Keratinocyte (primary cell): ENCODE data around the gene ARFGEF3. TPM values are rescaled to one million over a fixed set of nuclear protein-coding genes. Genes with fewer than 3 reads are reported as not detected.

Source experiments
- DNase-seq: peaks from one replicate; pipeline ENCODE4 v3.0.0-alpha.2; 2011; ENCODE audit warnings: low read depth, missing footprints, low spot score
- FAIRE-seq: peaks from 2 replicates; lab custom pipeline; 2011; peaks lifted over from hg19 to GRCh38; lab: Jason Lieb, UNC
- H2AFZ ChIP-seq: 2 replicates; pipeline ENCODE4 v1.6.0; 2012; ENCODE audit warnings: low read length, control low read depth, inconsistent platforms; ENCODE audit not compliant: control insufficient read depth
- H3K27ac ChIP-seq: 2 replicates; pipeline ENCODE4 v1.5.1; 2011; ENCODE audit warnings: low read length; ENCODE audit not compliant: control insufficient read depth, insufficient read depth
- H3K27me3 ChIP-seq: 3 replicates; pipeline ENCODE4 v1.6.0; 2011; ENCODE audit warnings: low read length; ENCODE audit not compliant: control insufficient read depth, insufficient read depth; ENCODE audit errors: extremely low read depth
- H3K36me3 ChIP-seq, 2 experiments: 2 replicates in 1 of 2; 3 replicates in 1 of 2; pipeline ENCODE4 v1.5.1; 2011; ENCODE audit warnings: low read length in 2 of 2, mild to moderate bottlenecking in 1 of 2; ENCODE audit not compliant: control insufficient read depth in 2 of 2, insufficient read depth in 2 of 2; ENCODE audit errors: extremely low read depth in 1 of 2
- H3K4me1 ChIP-seq: 3 replicates; pipeline ENCODE4 v1.5.1; 2011; ENCODE audit warnings: low read length; ENCODE audit not compliant: control insufficient read depth, insufficient read depth; ENCODE audit errors: extremely low read depth
- H3K4me2 ChIP-seq: 3 replicates; pipeline ENCODE4 v1.6.0; 2011; ENCODE audit warnings: low read depth, low read length; ENCODE audit not compliant: control insufficient read depth, insufficient read depth; ENCODE audit errors: extremely low read depth
- H3K4me3 ChIP-seq, 3 experiments: fragments of 200-600 bp in 1 of 3; sonication (generic) in 1 of 3; 2 replicates in 2 of 3; 3 replicates in 1 of 3; pipeline ENCODE4 v1.5.1; 2011 to 2016; ENCODE audit warnings: low read length in 3 of 3, mild to moderate bottlenecking in 3 of 3, control low read depth in 2 of 3, inconsistent platforms in 1 of 3, low read depth in 1 of 3, mixed read lengths in 1 of 3, mixed run types in 1 of 3, moderate library complexity in 1 of 3; ENCODE audit not compliant: control insufficient read depth in 2 of 3, insufficient read depth in 2 of 3; ENCODE audit errors: extremely low read depth in 1 of 3
- H3K79me2 ChIP-seq: 2 replicates; pipeline ENCODE4 v1.6.0; 2012; ENCODE audit warnings: low read length; ENCODE audit not compliant: control insufficient read depth, insufficient read depth
- H3K9ac ChIP-seq: 3 replicates; pipeline ENCODE4 v1.6.0; 2011; ENCODE audit warnings: low read length; ENCODE audit not compliant: control insufficient read depth, insufficient read depth; ENCODE audit errors: extremely low read depth
- H3K9me1 ChIP-seq: 3 replicates; pipeline ENCODE4 v1.6.0; 2011; ENCODE audit warnings: low read length; ENCODE audit not compliant: control insufficient read depth, insufficient read depth; ENCODE audit errors: extremely low read depth
- H3K9me3 ChIP-seq: 2 replicates; pipeline ENCODE4 v1.5.1; 2012; ENCODE audit warnings: low read depth, low read length; ENCODE audit not compliant: control insufficient read depth
- H4K20me1 ChIP-seq: 3 replicates; pipeline ENCODE4 v1.6.0; 2011; ENCODE audit warnings: low read length; ENCODE audit not compliant: control insufficient read depth, insufficient read depth; ENCODE audit errors: extremely low read depth
- CTCF ChIP-seq, 3 experiments: IDR thresholded peaks in 1 of 3; conservative IDR thresholded peaks in 1 of 3; optimal IDR thresholded peaks in 1 of 3; 2 replicates in 2 of 3; 3 replicates in 1 of 3; pipeline versions ENCODE3 to v1.5.1; 2011; ENCODE audit warnings: low read length in 3 of 3, mild to moderate bottlenecking in 3 of 3, moderate library complexity in 2 of 3, control low read depth in 1 of 3, inconsistent platforms in 1 of 3; ENCODE audit not compliant: insufficient read depth in 2 of 3; ENCODE audit errors: extremely low read depth in 1 of 3
- EZH2 ChIP-seq: IDR thresholded peaks from one replicate; pipeline ENCODE4 v1.6.1; 2012; ENCODE audit warnings: inconsistent platforms, mild to moderate bottlenecking, low read length, moderate library complexity
- dilution Hi-C: fragments of 300-500 bp; cut with MboI; formaldehyde crosslinking; loops from one replicate; pipeline ENCODE4 v1.7.0; 2020; ENCODE audit warnings: low sequenced_read_pairs; ENCODE audit not compliant: extremely low pct_ligation_motif_present
- polyA plus RNA-seq, 5 experiments: library from polyadenylated mRNA; depleted of rRNA in 3 of 5; stranded (reverse) in 3 of 5; stranded (forward) in 1 of 5; unstranded in 1 of 5; fragments of >200 nt; gene quantifications; 1 replicate in 1 of 5; 2 replicates in 3 of 5; 3 replicates in 1 of 5; pipeline versions ENCODE4 v1.2.1 to v1.2.3, GENCODE V29; 2011 to 2012; ENCODE audit warnings: missing spikeins in 2 of 5, low read depth in 1 of 5, low replicate concordance in 1 of 5

Gene ARFGEF3
- polyA plus RNA-seq, 1 donor (not counting 4 experiments of a cell fraction or from before 2014, with no cell fraction given), result 0.09 TPM

GRCh38 chr6:138331984-138332383, 170.2 kb downstream of the ARFGEF3 start:
- dilution Hi-C loops, result no loop called here
- Histone ChIP-seq H3K27ac (no peak overlapping the region), H3K4me3 (no peak overlapping the region), H3K27me3 (peaks cover 5% of the 10 kb centered on the region), H3K9me1 (no peaks in the 10 kb centered on the region), H3K9ac (no peak overlapping the region), H3K4me1 (no peaks in the 10 kb centered on the region), H3K4me2 (no peak overlapping the region), H3K36me3 (no peaks in the 10 kb centered on the region), H4K20me1 (no peaks in the 10 kb centered on the region), H3K79me2 (no peaks in the 10 kb centered on the region), H2AFZ (no peak overlapping the region), H3K9me3 (no peaks in the 10 kb centered on the region)
- no peak for FAIRE-seq
- TF ChIP-seq CTCF (optimal IDR thresholded peaks at IDR 0.05 in 1 of 3, IDR thresholded peaks at IDR 0.05 in 1 of 3, conservative IDR thresholded peaks at IDR 0.05 in 1 of 3; ENCODE audit: extremely low read depth in 1 of 3, insufficient read depth in 2 of 3, low read length in 3 of 3) (no peak), EZH2 (no peak)
- DNase-seq, result no peak

GRCh38 chr6:138334000-138334399, 172.3 kb downstream of the ARFGEF3 start:
- H3K9ac ChIP-seq, result no peak overlapping the region
- no peaks in the 10 kb centered on the region for H4K20me1 ChIP-seq
- dilution Hi-C loops, result no loop called here
- FAIRE-seq (no peak), DNase-seq (no peak)
- TF ChIP-seq EZH2 (no peak), CTCF (optimal IDR thresholded peaks at IDR 0.05 in 1 of 3, IDR thresholded peaks at IDR 0.05 in 1 of 3, conservative IDR thresholded peaks at IDR 0.05 in 1 of 3; ENCODE audit: extremely low read depth in 1 of 3, insufficient read depth in 2 of 3, low read length in 3 of 3) (no peak)
- H3K4me3 ChIP-seq, result no peak overlapping the region
- H3K4me1 ChIP-seq, result no peaks in the 10 kb centered on the region
- no peaks in the 10 kb centered on the region for H3K9me3 ChIP-seq
- no peak overlapping the region for H2AFZ ChIP-seq
- no peaks in the 10 kb centered on the region for H3K36me3 ChIP-seq
- H3K27me3 ChIP-seq, result peaks cover 5% of the 10 kb centered on the region
- no peak overlapping the region for H3K4me2 ChIP-seq
- no peaks in the 10 kb centered on the region for H3K79me2 ChIP-seq
- H3K27ac ChIP-seq, result no peak overlapping the region
- H3K9me1 ChIP-seq, result no peaks in the 10 kb centered on the region
